DND-41 (cell line): Measurements from ENCODE around the gene SUN3.

Source experiments
- ATAC-seq: fragments of 200-7000 bp; cut with Tn5 transposase; 3 replicates; pipeline ENCODE4 v1.9.1; 2021; ENCODE audit warnings: low read depth; ENCODE audit not compliant: insufficient read depth
- DNase-seq: peaks from one replicate; pipeline ENCODE4 v3.0.0-alpha.2; 2020
- H2AFZ ChIP-seq: 2 replicates; pipeline ENCODE4 v1.6.0; 2012; ENCODE audit warnings: low read depth, low read length
- H3K27ac ChIP-seq: 2 replicates; pipeline ENCODE4 v1.5.1; 2012; ENCODE audit warnings: low read length, inconsistent platforms
- H3K27me3 ChIP-seq: fragments of 200-600 bp; sonication (generic); 2 replicates; pipeline ENCODE4 v1.6.0; 2012; ENCODE audit warnings: low read length, mild to moderate bottlenecking, inconsistent platforms; ENCODE audit not compliant: insufficient read depth, poor library complexity
- H3K36me3 ChIP-seq: 2 replicates; pipeline ENCODE4 v1.5.1; 2012; ENCODE audit warnings: low read length, inconsistent platforms; ENCODE audit not compliant: insufficient read depth
- H3K4me1 ChIP-seq: 2 replicates; pipeline ENCODE4 v1.5.1; 2012; ENCODE audit warnings: mild to moderate bottlenecking, low read length; ENCODE audit not compliant: insufficient read depth
- H3K4me2 ChIP-seq: 2 replicates; pipeline ENCODE4 v1.6.0; 2012; ENCODE audit warnings: mild to moderate bottlenecking, moderate library complexity, low read length, inconsistent platforms; ENCODE audit not compliant: insufficient read depth
- H3K4me3 ChIP-seq, 2 experiments: fragments of 200-600 bp in 1 of 2; shearing (Covaris generic) in 1 of 2; 2 replicates each; pipeline ENCODE4 v1.5.1; 2012 to 2016; ENCODE audit warnings: inconsistent platforms in 2 of 2, low read length in 2 of 2, mild to moderate bottlenecking in 2 of 2, low read depth in 1 of 2, moderate library complexity in 1 of 2
- H3K79me2 ChIP-seq: 2 replicates; pipeline ENCODE4 v1.6.0; 2012; ENCODE audit warnings: low read length, inconsistent platforms; ENCODE audit not compliant: insufficient read depth
- H3K9ac ChIP-seq: 2 replicates; pipeline ENCODE4 v1.6.0; 2012; ENCODE audit warnings: low read depth, mild to moderate bottlenecking, inconsistent platforms, low read length, moderate library complexity
- H3K9me3 ChIP-seq: 2 replicates; pipeline ENCODE4 v1.5.1; 2012; ENCODE audit warnings: low read length, moderate library complexity, mild to moderate bottlenecking, inconsistent platforms; ENCODE audit not compliant: insufficient read depth, severe bottlenecking
- H4K20me1 ChIP-seq: 2 replicates; pipeline ENCODE4 v1.6.0; 2012; ENCODE audit warnings: low read length; ENCODE audit not compliant: insufficient read depth
- CTCF ChIP-seq: IDR thresholded peaks from 2 replicates; pipeline ENCODE4 v1.5.1; 2012; ENCODE audit warnings: borderline replicate concordance, low read length, moderate library complexity, mild to moderate bottlenecking; ENCODE audit not compliant: poor library complexity, severe bottlenecking; ENCODE audit errors: extremely low read depth
- EZH2 ChIP-seq: IDR thresholded peaks from 3 replicates; pipeline ENCODE4 v1.6.1; 2012; ENCODE audit warnings: borderline replicate concordance, low read depth, mild to moderate bottlenecking, moderate library complexity, low read length, inconsistent platforms; ENCODE audit not compliant: severe bottlenecking

The SUN3 gene

GRCh38 chr7:47939425-47940036 lies 89.4 kb downstream of the SUN3 start:
- Histone ChIP-seq H3K4me1 (no peaks in the 10 kb centered on the region), H3K36me3 (no peaks in the 10 kb centered on the region), H3K27me3 (no peaks in the 10 kb centered on the region), H3K27ac (no peak overlapping the region), H4K20me1 (no peaks in the 10 kb centered on the region), H3K9ac (no peak overlapping the region), H3K4me2 (no peak overlapping the region), H3K4me3 (no peak overlapping the region), H3K79me2 (no peaks in the 10 kb centered on the region), H3K9me3 (no peaks in the 10 kb centered on the region), H2AFZ (no peak overlapping the region)
- DNase-seq (no peak), ATAC-seq (no peak)
- TF ChIP-seq CTCF (no peak), EZH2 (no peak)

GRCh38 chr7:47938574-47939165 lies 90.2 kb downstream of the SUN3 start:
- no peaks in the 10 kb centered on the region for H3K79me2 ChIP-seq
- no peak overlapping the region for H3K4me2 ChIP-seq
- no peak overlapping the region for H3K27ac ChIP-seq
- no peak overlapping the region for H3K4me3 ChIP-seq
- ATAC-seq (no peak), DNase-seq (no peak)
- no peaks in the 10 kb centered on the region for H3K9me3 ChIP-seq
- H3K27me3 ChIP-seq = no peaks in the 10 kb centered on the region
- H2AFZ ChIP-seq = no peak overlapping the region
- TF ChIP-seq CTCF (no peak), EZH2 (no peak)
- no peak overlapping the region for H3K9ac ChIP-seq
- no peaks in the 10 kb centered on the region for H4K20me1 ChIP-seq
- no peaks in the 10 kb centered on the region for H3K4me1 ChIP-seq
- H3K36me3 ChIP-seq = no peaks in the 10 kb centered on the region

- no peak for ATAC-seq
- Histone ChIP-seq H2AFZ (no peak overlapping the region), H3K4me3 (no peak overlapping the region), H3K27me3 (no peaks in the 10 kb centered on the region), H3K4me1 (no peaks in the 10 kb centered on the region), H3K4me2 (no peak overlapping the region), H3K36me3 (no peaks in the 10 kb centered on the region), H3K27ac (no peak overlapping the region), H3K9me3 (no peaks in the 10 kb centered on the region), H3K9ac (no peak overlapping the region), H3K79me2 (no peaks in the 10 kb centered on the region), H4K20me1 (no peaks in the 10 kb centered on the region)
- DNase-seq = no peak
- TF ChIP-seq CTCF (no peak), EZH2 (no peak)
Observed at GRCh38 chr7:47937711-47938573, 91.0 kb downstream of the SUN3 start.
